HG03442 (cell line): ENCODE measurements around the gene NELL1.

ENCODE experiments used
- ATAC-seq: cut with Tn5 transposase; IDR thresholded peaks from one replicate; pipeline ENCODE4 v1.9.1; 2021; ENCODE audit warnings: mild to moderate bottlenecking, moderate library complexity; ENCODE audit not compliant: unreplicated experiment

The NELL1 gene

DNA sequence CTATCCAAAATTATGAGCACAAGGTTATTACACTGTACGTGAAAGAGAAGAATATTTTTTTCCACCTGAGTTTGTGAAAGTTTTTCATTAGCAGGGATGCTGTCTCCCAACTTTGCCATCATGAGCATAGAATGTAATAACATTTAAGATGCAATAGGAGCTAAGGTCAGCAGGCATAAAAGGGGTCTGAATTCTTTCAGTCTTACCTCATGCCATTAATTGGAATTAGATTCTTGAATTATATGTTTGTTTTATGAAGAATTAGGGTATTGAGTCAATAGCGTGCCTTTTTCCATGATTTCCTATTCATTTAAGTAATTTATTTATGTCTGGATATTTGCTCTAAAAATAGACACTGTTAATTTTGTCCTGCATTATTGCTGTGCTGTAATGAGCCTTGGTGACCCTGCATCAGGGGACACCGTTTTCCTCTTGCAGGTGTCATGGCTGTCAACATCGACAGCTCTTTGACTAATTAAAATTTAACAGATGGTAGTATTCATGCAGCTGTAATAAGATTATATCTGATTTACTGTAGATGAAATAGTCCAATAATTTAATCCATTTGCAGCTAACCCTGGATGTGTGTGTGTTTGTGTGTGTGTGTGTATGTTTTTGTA lies 637.5 kb downstream of the NELL1 start:
- no peak for ATAC-seq

DNA sequence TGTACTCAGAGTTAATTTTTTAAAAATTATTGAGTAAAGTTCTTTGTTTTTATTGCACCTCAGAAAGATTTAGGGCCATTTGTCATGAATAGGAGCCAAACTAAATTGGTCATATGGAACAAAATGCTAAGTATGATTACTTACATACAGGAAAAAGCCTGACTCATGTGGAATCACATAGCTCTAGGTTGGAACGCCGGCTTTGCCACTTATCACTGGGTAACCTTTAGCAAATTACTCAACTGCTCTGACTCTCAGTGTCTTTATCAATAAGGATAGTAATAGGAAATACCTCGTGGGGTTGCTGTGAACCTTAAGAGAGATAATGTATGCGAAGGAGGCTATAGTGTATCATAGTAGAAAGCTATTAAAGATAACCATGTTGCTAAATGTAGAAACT lies 638.5 kb downstream of the NELL1 start:
- ATAC-seq: no peak

DNA sequence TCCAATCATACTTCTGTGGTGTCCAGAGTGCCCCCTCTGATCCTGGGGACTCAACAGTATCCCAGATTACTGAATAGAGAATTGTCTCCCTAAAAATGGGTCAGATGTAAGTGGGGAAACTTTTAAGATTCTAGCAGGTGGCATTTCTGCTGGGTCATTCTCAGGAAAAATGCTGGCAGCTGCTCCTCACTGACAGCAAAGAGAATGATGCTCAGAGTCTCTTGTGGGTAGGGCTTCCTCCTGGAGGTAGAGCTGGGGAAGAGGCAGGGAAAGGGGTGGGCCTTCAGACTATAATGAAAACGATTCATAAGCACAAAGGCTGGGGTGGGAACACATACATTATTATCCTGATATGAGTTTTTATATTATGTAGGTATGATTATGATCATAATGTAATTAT lies 647.2 kb downstream of the NELL1 start:
- ATAC-seq: no peak

DNA sequence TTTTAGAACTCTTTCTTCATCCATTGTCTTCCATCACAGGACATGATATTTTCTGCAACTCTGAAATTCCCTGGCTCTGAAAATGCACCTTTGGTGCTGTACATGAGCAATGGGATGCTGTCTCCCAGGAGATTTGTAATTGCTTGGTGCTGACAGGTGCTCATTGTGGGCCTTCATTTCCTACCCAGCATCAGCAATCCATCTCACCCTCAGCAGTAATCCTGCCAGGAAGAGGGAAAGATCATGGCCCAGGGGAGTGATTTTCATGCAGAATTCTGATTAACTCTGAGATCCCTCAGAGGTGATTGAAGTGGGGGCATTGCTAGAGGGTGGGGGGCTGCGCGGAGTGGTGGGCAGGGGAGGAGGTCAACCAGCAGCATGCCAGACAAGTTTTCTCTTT lies 651.7 kb downstream of the NELL1 start:
- no peak for ATAC-seq

DNA sequence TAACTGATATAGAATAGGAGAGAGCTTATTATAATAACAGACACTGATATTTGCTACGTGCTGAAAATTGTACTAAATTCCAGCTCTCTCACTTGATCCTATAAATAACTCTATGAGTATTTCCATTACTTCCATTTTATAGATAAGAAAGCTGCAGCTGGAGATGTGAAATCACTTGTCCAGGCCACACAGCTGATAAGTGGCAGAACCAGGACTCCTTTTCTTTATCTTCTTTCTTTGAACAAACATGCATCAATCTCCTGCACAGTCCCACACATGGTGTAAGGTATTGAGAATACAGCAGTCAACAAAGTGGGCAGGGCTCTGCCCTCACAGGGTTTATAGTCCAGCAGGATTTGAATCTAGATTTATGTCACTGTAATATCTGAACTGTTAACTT lies 652.1 kb downstream of the NELL1 start:
- no peak for ATAC-seq

DNA sequence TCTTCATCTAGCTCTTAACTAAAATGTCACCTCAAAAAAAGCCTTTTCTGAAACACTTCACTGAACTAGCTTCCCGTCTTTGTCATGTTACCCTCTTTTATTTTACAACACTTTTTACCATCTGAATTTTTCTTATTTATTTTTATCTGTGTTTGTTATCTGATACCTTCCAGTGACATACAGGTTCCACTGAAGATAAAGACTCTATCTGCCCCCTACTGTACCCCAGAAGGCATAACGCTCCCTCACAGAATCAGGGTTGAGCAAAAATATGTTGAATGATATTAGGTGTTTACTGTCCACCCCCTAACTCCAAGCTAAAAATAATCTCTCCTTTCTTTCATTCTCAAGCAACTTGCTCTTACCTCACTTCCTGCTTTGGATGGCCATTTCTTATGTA lies 654.2 kb downstream of the NELL1 start:
- ATAC-seq: no peak

DNA sequence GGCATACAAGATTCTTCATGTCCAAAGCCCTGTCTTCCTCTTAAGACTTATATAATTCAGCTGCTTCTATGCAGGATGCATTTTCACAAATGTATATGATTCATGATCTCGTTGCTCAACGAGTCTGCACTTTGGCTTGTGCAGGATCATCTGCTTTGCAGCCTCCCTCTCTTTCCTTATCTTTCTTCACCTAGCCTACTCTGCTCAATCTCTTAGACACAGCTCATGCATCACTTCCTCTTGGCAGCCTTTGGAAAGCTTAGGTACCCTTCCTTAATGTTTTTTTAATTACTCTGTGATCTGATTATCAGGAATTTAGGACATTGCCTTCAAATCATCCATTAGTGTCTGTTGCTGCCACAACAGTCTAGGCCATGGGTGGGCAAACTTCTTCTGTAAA lies 673.8 kb downstream of the NELL1 start:
- no peak for ATAC-seq

DNA sequence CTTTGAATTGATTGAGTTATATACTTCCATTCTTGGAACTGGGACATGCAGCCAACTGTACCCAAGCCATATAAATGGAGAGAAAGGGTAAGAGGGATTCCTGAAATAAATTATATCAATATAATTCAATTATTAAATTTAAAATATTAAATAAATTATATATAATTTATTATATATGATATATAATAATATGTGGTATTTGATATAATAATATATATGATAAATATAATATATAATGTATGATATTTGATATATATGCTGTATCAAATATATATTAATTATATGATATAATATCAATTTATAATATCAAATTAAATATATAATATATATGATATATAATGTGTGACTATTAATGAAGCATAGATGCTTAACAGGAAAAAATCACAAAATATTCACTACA lies 677.0 kb downstream of the NELL1 start:
- ATAC-seq: no peak

DNA sequence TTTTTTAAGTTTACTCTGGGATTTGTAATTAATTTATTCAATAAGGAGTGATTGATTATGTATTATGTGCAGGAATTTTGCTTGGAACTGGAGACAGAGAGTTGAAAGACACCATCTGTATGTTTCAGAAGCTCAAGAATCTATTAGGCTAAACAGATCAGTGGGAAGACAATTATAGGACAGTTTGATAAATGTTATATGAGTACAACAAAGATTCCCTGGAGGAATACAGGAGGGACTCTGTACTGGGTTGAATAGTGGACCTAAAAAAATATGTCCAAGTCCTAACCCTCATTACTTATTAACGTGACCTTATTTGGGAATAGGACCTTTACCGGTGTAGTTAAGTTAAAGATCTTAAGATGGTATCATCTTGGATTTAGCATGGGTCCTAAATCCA lies 681.2 kb downstream of the NELL1 start:
- no peak for ATAC-seq

DNA sequence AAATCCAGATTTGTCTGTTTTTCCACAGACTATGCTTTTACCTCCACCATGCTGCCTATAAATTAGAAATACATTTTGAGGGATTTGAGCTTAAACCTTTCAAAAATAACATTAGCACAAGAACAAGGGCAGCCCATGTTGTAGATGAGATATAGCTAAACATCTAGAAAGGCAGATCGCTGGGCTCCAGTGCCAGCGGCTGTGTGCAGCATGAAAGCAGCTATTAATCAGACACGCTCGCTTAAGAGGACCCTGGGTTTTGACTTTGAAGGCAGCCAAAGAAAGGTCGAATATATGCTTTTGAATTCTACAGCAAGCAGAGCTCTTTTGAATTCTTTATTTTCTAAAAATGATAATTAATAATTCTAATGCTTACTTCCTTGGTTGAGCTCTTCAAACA lies 684.0 kb downstream of the NELL1 start:
- ATAC-seq: no peak

DNA sequence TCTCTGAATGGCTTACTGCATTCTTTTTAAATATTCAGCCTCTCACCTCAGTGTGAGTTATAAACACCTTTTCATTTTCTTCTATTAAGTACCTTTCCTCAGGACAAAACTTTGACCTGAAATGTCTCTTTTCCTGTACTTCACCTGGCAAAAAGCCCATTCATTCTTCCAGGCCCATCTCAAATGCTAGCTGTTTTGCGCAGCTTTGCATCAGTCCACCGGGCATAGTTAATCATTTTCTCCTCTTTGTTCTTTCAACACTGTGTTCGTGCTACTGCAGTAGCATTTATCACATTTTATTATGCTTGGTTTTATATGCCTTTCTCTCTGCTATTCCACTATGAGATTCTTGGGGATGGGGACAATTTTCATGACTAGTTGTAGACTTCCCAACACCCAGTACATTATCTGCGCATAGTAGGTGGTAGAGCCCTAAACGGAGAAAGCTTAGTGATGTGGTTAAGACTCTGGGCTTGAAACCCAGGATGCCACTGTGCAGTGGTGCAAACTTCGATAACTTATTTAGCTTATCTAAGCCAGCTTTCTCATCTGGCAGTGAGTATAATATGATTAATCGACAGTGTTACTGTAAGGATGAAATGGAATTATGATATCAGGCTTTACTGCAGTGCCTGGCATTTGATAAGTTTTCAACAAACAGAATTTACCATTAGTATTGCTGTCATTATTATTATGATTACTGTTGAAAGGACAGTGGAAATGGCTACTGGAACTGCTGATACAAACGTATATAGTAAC lies 695.7 kb downstream of the NELL1 start:
- no peak for ATAC-seq

DNA sequence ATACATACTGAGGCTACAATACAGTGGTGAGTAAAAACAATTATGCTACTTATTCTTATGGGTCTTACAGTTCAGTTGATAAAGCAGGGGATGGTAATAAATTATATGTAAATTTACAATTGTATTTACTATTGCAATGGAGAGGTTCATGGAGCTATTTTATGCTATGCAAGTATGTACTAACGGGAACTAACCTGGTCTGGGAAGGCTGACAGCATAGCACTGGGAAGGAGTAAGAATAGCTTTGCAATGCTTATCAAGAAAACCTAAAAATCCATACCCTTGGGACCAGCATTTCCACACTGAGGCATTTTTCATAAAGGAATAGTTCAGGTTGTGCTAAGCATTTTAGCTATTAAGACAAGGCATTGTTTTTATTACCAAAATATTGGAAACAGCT lies 700.6 kb downstream of the NELL1 start:
- ATAC-seq: no peak

DNA sequence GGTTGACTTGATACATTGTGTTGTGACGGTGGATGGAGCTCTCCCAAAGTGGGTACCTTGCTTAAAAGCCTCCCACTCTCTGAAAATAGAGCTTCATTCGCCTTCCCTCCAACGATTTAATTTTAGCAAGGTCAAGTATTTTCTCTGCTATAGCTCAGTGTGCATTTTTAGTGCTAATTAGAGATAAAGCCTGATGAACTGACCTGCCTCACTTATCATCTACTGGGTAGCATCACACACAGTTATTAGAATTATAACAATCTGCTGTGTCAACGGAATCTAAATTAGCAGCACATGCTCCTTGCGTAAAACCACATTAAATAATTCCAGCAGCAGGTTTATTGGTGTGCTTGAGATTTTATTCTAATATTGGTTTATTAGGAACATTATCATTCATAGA lies 701.7 kb downstream of the NELL1 start:
- ATAC-seq: no peak

DNA sequence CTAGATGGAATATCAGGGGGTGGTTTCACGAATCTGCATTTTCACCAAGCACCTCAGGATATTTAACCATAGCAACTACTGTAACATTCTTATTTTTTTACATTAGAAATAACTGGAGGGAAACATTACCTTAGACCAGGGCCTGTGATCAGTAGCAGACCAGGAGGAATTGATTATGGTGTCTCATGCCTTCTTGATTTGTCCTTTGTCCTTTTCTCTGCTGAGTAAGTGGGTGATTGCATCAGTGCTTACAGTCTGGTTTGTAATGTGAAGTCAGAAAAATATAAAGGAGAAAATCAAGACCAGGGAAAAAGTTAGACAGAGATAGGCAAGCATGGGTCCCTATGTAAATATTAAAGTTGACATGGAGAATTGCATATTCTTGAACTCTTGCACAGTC lies 703.3 kb downstream of the NELL1 start:
- ATAC-seq: no peak

DNA sequence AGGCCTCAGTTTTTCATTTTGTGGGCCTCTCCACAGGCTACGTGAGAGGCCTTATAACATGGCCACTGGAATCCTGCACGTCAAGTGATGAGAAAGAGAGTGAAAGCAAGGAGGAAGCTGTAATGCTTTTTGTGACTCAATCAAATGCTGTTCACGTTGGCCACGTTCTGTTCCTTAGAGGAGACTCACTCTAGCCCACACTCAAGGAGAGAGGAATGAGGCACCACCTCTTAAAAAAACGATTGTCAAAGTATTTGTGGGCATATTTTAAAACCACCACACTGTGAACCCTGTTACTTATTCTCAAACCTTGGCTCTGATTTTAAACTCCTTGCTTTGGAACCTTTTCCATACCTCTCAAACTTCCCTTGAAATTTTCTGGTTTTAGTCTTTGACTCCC lies 705.0 kb downstream of the NELL1 start:
- ATAC-seq: no peak

DNA sequence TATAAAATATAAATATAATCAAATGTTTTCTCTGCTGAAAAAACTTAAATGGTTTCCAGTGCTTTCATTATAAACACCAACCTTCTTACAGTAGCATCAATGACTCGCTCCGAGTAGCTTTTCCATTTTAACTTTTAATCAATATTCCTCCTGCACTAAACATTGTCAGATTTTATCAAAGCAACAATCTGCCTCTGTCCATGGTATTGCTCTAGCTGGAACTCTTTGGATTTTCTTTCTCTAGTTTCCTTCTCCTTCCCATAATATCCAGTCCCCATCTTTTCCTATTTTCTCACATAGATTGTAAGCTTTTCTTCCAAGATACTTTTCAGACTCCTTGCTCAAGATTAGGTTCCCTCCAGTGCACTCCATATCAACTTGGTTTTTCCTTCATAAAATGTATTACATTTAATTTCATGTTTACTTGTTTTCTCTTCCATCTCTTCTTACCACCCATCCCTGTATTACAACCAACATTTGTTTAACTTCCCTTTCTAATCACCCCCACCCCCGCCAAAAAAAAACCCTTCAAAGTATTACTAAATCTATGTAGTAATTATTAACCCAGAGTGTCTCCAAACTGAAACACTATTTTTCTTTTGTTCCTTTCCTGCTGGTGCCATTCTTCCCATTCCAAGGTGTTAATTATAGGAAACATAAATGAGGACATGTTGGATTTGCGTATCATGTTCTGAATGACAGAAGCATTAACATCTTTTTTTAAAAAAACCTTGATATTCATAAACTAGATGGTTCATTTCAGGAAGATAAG lies 716.5 kb downstream of the NELL1 start:
- no peak for ATAC-seq

DNA sequence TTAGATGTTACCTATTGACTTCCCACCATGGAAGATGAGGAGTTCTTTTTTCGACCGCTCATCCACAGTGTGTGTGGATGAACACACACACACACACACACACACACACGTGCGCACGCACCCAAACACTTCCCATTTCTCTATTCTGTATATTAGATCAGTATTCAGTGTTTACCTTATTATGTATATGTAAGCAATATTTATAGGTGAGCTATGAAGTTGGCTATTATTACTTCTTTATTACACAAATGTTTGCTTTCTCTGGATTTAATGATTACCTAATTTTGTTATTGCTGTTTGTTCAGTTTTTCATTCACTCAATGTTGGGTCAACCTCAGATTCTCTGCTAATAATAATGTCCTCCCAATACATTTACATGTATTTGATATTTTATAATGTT lies 721.0 kb downstream of the NELL1 start:
- ATAC-seq: no peak

DNA sequence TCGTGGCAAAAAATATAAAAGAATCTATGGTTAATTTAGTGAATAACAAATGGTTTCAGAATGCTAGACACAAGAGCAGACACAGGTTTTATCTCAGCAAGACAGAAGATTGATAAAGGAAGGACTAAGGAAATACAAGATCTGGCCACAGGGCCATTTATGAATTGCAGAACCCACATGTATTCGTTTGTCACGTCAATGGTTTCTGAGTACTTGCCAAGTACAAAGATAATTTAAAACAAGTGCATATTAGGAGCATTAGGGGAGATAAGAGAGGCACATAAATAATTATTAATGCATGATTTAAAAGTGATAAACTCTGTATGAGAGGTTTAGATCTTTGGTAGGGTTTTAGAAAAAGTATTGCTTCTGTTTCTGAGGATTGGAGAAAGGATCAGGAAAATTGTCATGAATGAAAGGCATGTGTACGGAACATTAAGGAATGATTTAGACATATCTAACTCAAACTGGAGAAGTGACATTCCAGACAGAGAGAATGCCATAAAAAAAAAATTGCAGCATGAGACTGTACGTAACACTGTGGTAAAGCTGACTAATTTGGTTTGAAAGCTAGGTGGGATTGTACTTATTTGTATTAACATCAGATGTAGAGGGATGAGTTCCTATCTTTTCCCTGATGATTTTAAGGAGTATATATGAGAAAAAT lies 727.1 kb downstream of the NELL1 start:
- ATAC-seq: no peak

DNA sequence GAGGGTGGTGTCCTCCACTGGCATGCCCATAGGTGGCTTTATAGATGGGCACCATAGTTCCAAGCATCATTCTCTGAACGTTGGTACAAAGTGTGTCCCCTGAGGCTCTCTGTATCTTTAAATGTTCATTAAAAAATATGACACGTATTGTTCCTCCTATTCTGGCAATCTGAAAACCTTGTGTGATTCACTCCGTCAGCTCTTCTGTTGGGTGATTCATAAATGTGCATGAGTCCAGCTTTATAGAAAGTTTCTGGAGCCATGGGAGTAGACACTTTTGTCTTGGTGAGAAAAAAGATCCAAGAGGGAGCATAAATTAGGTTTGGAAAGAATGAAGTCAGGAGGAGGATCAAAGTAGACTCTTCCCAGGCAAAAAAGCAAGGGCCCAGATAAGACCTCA lies 728.8 kb downstream of the NELL1 start:
- no peak for ATAC-seq

DNA sequence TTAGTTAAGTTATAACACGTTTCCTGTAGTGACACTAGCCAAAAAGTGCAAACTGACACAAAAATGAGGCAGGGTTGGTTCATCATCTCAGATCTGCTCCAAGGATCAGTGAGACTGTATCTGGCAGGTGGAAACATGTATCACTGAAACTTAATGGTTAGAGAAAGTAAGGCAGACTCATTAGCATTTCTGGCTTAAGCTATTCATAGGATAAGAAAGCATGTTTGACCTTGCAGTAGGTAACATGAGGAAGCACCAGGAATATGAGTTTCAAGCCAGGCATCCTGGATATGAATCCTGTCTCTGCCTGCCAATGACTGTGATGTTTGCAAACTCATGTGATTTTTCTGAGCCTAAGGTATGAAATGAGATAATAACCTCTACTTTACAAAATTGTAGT lies 732.1 kb downstream of the NELL1 start:
- ATAC-seq: no peak

DNA sequence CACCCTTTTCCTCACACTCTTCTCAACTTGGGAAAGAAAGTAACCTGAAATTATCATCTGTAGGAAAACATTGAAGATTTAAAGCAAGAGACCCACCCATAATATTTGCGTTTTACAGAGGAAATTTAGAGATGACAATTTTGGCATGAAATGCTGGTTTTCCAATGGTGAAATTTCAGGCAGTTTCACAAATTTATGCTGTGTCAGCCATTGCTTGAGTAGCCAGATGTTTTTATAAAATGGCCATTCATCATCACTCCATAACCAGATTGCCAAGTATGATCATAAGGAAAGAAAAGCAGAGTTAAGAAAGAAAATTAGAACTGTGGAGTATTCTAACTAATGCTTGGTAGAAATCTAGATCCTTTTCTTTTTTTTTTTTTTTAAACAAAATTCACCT lies 732.9 kb downstream of the NELL1 start:
- ATAC-seq: no peak

DNA sequence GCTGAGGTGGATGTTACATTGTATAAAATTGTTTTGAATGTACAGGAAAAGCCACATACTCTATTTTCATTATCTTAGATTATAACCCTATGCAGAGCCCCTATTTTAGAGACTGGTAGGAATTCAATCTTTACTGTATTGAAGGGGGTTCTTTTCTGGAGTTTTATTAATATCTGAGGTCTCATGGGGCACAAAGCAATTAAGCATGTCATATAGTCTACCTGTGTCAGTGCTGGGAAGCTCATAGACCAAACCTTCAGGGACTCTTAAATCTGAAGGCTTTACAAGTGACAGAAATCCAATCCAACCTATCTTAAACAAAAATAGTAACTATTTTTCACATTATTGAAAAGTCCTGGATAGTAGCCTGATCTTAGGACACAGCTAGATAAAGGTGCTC lies 733.7 kb downstream of the NELL1 start:
- ATAC-seq: no peak
